HG03039 (cell line): ENCODE results near the gene LINGO4.

ENCODE experiments used
- ATAC-seq: cut with Tn5 transposase; IDR thresholded peaks from one replicate; pipeline ENCODE4 v1.9.1; 2021; ENCODE audit warnings: mild to moderate bottlenecking, moderate library complexity; ENCODE audit not compliant: unreplicated experiment

LINGO4 gene

DNA sequence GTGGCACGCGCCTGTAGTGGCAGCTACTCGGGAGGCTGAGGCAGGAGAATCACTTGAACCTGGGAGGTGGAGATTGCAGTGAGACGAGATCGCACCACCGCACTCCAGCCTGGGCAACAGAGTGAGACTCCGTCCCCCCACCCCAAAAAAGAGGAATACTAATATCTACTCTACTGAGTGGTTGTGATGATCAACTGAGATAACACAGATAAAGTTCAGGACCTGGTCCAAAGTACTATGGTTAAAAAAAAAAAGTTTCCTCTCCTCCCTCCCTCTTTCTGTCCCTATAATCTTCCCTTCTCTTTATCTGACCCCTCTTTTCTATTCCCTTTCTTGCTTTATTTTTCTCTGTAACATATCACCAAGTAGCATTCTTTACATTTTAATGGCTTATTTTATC is 30.4 kb upstream of the LINGO4 start:
- no peak for ATAC-seq

DNA sequence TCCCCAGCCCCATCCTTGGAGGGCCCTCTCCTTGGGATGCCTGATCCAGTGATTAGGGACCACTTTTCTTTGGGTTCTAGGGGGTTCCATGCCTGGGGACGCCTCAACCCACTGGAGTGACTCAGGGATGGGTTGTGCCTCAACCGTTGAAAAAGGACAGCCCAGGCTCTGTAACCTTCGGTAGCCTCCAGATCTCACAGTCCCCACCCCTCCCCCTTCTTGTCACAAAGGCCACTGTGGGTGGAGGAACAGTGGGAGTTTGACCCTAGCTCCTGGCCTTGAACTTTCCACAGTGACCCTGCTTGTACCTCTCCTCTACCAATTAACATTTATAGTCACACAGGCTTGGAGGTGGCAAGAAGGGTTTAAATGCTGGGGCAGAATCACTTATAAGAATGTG is 29.0 kb upstream of the LINGO4 start:
- no peak for ATAC-seq

DNA sequence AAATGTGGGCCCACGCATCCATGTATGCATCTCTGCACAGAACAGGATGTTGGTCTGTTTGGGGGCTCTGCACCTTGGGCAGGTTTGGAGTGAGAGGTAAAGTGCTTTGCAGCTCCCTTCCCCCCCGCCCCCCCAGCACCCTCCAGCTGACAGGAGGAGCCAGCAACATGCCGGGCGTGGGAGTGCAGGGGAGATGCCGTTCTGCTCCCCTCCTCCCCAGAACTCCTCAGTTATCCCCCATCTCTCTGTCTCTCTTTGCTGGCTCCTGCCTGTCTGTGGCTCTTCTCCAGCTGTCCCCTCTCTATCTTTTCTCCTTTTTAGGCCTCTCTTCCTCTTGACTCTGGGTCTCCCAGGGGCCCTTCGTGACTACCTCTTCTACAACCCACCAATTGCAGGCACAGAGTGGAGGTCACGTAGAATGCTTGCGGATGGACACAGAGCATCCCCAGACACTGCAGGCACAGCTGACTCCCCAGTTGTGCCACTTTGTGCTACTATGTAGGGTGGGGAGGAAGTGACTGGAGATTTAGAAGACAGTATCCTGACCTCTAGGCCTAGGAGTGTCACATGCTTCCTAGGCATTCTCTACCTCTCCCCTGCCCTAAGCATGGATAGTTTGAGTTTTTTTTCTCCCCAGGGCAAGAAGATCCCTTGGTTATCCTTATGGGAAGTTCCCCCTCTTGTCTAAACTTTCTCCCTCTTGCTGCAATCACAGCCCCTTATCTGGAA is 28.1 kb upstream of the LINGO4 start:
- no peak for ATAC-seq

GRCh38 chr1:151832318-151832980 is 27.2 kb upstream of the LINGO4 start:
- no peak for ATAC-seq

- no peak for ATAC-seq
Measured at GRCh38 chr1:151831605-151832004, 26.4 kb upstream of the LINGO4 start, which contains the start of gene RORC. Gene RORC, minus strand, starts transcription at chr1:151831802. Its CDS starts 38 bp downstream, at chr1:151831764.

DNA sequence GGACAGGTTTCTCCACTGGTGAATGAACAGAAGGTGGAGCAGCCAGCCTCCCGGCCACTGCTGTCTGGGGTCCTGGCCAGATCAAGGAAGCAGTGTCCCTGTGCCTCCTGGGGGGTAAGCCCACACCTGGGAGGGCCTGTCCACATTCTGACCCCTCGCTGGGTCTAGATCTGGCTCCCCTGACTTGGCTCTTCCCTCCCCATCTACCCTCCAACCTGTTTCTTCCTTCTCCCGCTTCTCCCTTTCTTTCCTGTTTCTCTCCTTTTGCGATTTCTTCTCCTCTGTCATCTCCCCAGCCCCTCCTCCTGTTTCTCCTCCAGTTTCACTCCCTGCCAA is 26.0 kb upstream of the LINGO4 start:
- ATAC-seq, result no peak

DNA sequence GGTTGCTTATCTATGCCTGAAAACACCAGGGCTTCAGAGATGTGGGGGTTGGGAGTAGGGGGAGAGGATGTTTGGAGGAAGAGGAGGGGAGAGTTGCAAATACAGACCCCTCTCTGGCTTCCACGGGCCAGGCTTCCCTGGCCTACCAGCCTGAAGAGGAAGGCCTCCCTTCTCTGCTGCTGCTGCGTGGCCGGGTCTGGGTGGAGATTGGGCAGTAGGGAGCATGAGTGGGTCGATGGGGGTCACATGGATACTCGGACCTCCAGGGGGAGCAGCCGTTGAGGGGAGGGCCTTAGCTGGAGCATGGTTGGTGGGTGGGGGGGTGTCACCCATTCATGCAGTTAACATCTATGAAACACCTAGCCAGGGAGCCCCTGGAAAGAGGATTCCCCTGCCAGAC is 24.8 kb upstream of the LINGO4 start:
- ATAC-seq, result no peak

GRCh38 chr1:151829352-151830046 is 24.3 kb upstream of the LINGO4 start:
- no peak for ATAC-seq

DNA sequence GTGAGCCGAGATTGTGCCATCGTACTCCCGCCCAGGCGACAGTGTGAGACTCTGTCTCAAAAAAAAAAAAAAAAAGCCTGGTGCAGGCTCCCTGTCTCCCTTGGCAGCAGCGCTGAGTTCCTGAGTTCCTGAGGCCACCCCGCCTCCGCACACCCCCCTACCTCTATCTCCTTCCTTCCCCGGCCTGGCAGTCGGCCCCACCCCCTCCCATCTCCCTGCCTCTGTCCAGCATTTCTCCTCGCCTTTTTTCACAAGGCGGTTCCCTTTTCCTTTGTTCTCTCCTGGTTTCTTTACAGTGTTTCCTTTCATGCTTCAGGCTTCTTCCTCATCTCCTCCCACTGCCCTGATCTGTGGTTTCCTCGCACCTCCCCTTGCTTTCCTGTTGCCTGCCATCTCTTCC is 23.7 kb upstream of the LINGO4 start:
- no peak for ATAC-seq

DNA sequence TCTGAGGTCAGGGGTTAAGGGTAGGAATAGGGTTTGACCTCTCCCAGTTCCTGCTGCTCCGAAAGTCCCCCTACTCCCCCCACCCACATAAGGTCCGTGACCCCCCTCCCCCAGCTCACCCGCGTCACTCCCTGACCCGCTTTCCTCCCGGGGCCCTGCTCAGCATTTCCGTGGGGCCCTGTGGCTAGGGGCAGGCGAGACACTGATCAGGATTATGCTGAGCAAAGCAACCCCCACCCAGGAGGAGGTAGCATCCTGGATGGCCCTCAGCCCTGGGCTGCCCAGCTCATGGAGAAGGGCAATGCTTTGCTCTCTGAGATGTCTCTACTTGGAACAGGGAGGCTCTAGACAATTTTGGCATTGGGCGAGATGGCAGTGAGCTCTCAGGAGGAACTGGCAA is 22.6 kb upstream of the LINGO4 start:
- ATAC-seq, result no peak

DNA sequence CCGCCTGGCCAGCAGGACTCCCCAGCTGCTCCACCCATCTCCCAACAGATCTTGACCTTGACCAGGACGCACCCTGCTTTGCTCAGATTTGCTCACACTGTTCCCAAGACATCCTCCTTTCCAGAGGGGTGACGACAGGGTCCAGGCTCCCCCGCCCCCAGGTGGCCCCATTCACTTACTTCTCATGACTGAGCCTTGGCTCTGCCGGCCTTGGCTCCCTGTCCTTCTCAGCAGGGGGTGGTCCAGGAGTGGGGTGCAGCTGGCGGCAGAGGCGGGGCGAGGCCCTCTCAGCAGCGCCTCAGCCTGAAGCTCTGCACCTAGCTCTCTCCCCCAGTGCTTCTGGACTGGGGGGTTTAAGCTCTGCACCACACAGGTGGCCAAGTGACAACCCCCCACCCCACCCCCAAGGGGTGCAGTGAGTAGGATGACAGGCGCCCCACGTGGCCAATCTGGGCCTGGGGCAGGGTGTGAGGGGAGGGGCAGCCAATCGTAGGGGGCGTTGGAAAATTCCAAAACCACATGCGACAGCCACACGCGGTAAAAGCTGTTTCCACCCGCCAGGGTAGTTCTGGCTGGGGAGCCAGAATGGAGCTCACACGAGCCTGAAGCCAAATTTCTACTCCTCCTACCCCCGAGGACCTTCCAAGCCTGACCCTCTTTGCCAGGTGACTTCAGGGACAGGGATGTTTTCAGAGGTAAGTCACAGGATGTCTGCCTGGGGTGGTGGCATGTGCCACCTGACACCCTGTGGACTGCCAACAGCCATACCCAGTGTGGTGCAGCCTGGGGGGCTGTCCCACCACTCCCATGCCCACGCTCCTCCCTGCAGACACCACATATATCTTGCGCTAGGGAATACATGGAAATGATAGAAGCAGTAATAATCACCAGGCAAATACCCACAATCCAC is 20.8 kb upstream of the LINGO4 start:
- ATAC-seq, result no peak

DNA sequence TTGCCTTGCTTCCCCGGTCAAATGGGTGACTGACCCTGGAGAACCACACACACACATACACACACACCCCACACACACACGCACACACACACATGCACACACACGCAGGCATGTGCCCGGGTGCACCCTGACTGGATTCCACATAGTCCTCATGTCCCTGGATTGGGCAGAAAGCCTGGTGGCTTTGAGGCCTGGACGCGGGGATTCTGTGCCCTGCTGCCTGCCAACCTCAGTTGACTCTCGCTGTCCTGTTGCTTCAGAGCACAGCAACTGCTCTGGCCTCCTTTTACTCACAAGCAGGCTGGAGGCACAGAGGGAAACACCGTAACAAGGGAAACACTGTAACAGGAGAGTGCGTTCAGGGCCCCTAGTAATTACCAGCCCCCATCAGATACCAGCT is 20.0 kb upstream of the LINGO4 start:
- no peak for ATAC-seq

GRCh38 chr1:151823175-151823574 is 18.0 kb upstream of the LINGO4 start:
- no peak for ATAC-seq

- no peak for ATAC-seq
Measured at GRCh38 chr1:151822404-151822803, 17.2 kb upstream of the LINGO4 start.

- ATAC-seq, result no peak
Measured at GRCh38 chr1:151820940-151821339, 15.7 kb upstream of the LINGO4 start.

GRCh38 chr1:151819976-151820623 is 14.9 kb upstream of the LINGO4 start:
- no peak for ATAC-seq

DNA sequence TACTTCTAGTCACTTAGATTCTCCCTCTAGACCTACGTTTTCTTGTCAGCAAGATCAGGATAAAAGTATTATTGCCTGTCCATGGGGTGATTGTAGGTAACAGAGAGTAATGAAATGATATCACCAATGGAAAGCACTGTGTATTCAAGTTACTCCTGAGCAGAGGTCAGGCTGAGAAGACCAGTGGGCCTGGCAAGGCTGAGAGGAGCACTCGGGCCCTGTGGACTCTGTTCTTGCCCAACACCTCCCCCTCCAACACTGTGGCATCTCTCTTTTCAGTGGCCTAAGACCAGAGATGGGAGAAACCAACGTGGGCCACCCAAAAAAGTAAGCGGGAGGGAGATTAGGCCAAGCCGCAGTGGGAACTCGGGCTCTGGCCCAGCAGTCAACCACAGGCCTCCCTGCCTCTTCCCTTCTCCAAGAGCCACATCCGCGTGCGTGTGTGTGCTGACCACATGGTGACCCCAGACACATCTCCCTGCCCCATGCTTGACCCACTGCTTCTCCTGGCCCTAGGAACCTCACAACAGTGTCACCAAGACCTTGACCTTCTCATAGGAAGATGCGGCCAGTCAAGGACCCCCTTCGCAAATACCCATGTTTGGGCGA is 14.1 kb upstream of the LINGO4 start:
- no peak for ATAC-seq

DNA sequence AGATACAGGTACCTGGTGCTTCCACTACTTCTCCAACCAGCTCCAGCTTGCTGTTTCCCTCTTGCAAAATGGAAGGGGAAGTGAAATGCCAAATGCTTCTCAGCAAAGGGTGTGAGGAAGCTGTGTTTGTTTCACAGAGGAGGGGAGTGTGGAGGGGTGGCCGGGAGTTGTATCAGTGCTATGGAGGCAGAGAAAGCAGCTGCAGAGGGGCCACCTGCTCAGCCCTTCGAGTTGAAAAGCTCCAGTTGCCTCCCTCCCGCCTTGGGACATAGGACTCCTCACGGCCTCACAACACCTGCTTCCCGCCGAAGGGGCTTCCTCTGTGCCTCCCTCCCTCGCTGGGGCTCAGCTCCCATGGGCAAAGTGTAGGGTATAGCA is 12.1 kb upstream of the LINGO4 start:
- no peak for ATAC-seq

GRCh38 chr1:151816548-151817352 is 11.5 kb upstream of the LINGO4 start:
- no peak for ATAC-seq
